Epithelial cell of esophagus (primary cell): ENCODE results near the gene RALGPS2.
A peak's percentile ranks its signal among the peaks of the same experiment; 100 is the strongest.

Source experiments
- DNase-seq: peaks from one replicate; pipeline ENCODE4 v3.0.0; 2010; ENCODE audit warnings: low read depth
- H3K4me3 ChIP-seq: 2 replicates; pipeline ENCODE4 v1.5.1; 2011; ENCODE audit warnings: mild to moderate bottlenecking, low read length, control low read depth
- TF ChIP-seq, protein P1 (sequence below): IDR thresholded peaks from 2 replicates; pipeline ENCODE4 v1.5.1; 2011; ENCODE audit warnings: low read depth, mild to moderate bottlenecking, low read length, control low read depth, inconsistent platforms; ENCODE audit not compliant: insufficient read depth; ENCODE audit errors: missing control alignments

The RALGPS2 gene

GRCh38 chr1:178796013-178796412, 71.0 kb downstream of the RALGPS2 start:
- DNase-seq, result no peak

GRCh38 chr1:178797590-178797989, 72.5 kb downstream of the RALGPS2 start:
- DNase-seq, result peak; percentile 10

More at GRCh38 chr1:178796013-178796412, 71.0 kb downstream of the RALGPS2 start:
- TF ChIP-seq, protein P1, sequence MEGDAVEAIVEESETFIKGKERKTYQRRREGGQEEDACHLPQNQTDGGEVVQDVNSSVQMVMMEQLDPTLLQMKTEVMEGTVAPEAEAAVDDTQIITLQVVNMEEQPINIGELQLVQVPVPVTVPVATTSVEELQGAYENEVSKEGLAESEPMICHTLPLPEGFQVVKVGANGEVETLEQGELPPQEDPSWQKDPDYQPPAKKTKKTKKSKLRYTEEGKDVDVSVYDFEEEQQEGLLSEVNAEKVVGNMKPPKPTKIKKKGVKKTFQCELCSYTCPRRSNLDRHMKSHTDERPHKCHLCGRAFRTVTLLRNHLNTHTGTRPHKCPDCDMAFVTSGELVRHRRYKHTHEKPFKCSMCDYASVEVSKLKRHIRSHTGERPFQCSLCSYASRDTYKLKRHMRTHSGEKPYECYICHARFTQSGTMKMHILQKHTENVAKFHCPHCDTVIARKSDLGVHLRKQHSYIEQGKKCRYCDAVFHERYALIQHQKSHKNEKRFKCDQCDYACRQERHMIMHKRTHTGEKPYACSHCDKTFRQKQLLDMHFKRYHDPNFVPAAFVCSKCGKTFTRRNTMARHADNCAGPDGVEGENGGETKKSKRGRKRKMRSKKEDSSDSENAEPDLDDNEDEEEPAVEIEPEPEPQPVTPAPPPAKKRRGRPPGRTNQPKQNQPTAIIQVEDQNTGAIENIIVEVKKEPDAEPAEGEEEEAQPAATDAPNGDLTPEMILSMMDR, result no peak
- no peak overlapping the region for H3K4me3 ChIP-seq

DNA sequence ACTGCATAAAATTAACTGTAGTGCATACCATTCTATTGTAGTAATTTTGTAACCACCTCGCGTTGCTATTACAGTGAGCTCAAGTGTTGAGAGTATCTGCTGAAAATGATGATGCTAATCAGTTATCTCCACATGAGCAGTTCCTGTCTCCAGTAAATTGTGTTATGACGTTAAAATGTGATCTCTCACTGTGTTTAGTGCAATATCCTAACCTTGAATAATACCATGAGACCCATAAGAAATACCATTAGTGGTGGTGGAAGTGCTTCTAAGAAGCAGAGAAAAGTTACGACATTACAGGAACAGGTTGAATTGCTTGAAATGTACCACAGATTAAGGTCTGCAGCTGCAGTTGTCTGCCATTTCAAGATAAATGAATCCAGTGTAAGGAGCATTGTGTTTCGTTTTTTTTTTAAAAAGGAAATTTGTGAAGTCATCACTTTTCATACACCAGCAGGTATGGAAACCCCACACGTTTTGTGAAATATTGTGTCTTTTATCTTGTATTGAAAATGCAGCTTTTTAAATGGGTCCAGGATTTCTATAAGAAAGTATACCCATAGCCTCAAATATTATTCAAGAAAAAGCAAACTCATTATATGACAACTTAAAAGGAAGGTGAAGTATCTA, 73.3 kb downstream of the RALGPS2 start:
- H3K4me3 ChIP-seq, result no peak overlapping the region
- TF ChIP-seq, protein P1, result no peak
- DNase-seq, result no peak

More at GRCh38 chr1:178797590-178797989, 72.5 kb downstream of the RALGPS2 start:
- TF ChIP-seq, protein P1, result no peak
- H3K4me3 ChIP-seq, result no peak overlapping the region

DNA sequence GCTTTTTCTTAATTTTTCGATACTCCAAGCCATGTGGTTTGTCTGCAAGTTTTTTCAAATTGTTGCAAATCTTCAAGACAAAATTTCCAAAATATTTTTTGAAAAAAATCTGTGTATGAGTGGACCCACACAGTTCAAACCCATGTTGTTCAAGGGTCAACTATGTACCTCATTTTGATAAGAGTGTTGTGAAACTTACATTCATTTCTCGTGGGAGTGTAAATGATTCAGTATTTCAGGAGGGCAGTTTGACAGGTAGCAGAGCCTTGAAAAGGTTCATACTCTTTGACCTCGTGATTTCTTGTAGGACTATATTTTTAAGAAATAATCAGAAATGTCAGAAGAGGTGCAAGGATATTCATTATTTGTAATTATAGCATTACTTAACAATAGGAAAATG, 77.8 kb downstream of the RALGPS2 start:
- no peak overlapping the region for H3K4me3 ChIP-seq
- DNase-seq, result no peak
- TF ChIP-seq, protein P1, result no peak

DNA sequence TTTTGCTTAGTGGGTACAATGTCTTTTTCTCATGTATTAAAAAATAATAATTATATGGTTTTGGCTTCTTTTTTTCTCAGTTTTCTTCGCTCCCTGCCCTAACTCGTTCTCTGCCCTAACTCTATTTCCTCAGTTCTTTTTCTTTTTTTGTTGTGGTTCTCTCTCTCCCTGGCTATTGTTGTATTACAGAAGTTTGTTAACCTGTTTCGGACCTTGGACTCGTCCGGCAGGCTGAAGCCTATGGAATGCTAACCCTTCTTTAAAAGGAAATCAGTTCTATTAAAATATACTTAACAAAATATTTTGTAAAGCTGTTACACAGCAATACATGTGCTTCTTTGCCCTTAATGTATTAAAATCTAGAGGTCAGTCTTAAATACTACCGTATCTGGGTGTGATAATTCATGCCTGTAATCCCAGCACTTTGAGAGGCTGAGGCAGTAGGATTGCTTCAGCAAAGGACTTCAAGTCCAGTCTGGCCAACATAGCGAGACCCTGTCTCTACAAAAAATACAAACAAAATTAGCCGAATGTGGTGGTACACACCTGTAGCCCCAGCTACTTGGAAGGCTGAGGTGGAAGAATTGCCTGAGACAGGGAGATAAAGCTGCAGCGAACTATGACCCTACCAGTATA, 81.7 kb downstream of the RALGPS2 start:
- no peak for DNase-seq
- H3K4me3 ChIP-seq, result no peak overlapping the region
- TF ChIP-seq, protein P1, result no peak

DNA sequence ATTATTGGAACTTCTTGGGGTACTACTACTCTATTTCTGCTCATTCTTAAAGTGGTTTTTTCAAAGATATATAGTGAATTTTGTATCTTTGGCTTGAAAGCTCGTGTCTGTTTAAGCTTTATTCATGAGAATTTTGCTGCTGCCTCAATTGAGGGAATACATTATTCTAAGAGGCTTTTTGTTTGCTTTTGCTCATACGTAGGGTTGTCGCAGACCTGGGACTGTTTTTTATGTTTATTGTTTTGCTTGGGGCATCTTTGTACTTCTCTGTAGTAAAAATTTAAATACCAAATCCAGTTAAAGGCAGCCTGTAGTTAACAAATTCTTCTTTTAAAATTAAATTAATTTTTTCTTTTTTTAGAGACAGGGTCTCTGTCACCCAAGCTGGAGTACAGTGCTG, 83.5 kb downstream of the RALGPS2 start:
- DNase-seq, result no peak
- TF ChIP-seq, protein P1, result no peak
- no peak overlapping the region for H3K4me3 ChIP-seq

- no peak for DNase-seq
- no peak overlapping the region for H3K4me3 ChIP-seq
- TF ChIP-seq, protein P1, result no peak
These were observed 85.5 kb downstream of the RALGPS2 start for GRCh38 chr1:178810585-178810984.
